ENCODE data around the gene ADRM1.
A peak's percentile ranks its signal among the peaks of the same experiment; 100 is the strongest.

ADRM1 gene

DNA sequence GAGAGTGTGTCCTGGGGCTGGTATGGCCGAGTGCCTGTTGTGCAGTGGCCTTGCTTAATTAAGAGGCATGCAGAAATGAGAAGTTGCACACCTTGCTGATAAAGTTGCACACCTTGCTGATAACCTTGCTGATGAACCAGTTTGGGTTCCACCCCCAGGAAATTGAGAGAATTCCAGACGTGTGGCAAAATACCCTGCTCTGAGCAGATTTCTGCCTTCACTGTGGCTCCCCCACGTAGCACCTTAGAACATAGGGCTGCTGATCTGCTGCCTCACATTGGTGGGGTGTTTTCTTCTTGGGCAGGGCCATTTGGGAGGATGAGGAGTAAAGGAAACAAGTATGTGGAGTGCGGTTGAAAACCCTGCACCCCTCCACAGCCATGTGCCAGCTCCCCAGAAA is 22.5 kb upstream of the ADRM1 start:
- DNase-seq: peak in 1 of 56 donors; percentile 6

GRCh38 chr20:62281161-62281933 is 21.4 kb upstream of the ADRM1 start:
- no peak for DNase-seq

DNA sequence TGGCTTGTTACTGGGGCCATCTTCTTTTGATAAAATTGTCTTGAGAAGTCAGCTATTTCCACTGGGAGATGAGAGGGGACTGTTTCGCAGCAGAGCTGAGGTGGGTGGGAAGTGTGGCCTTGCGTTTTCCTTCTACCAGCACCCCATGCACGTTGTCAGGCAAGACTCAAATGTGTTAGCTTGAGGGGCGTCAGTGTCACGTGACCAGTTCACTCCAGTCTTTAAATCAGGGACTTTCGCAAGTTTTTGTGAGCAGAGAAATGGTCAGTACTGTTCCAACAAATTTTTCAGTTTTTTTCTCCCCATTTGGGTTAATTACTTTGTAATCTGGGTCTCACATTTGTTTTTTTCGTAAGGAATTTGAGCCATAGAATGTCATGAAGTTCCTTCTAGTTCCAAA is 20.7 kb upstream of the ADRM1 start:
- no peak for DNase-seq

DNA sequence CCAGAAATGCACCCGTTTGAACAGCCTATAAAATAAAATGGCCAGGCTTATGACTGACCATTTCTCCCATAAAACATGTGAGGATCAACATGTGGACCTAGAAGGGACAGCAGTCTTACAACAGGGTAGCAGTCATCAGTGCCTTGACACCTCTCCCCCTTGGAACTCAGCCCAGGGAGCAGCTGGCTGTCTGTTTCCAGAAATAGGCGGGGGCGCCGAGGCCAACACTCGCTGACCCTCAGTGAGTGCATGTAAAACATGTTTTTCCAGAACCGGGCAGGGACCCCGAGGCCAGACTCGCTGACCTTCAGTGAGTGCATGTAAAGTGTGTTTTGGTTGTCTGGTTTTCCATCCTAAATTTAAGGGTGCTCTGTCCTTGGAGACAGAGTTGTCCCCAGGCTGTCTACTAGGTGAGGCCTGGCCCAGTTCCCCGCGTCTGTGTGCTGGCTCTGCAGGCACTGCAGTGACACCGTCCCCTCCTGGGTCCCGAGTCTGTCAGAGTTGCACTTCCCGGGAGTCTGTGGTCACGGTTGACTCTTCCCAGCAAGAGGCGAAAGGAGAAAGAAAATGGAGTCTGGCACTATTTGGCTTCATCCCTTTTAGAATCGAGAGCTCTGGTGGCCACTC is 19.8 kb upstream of the ADRM1 start:
- DNase-seq: no peak

DNA sequence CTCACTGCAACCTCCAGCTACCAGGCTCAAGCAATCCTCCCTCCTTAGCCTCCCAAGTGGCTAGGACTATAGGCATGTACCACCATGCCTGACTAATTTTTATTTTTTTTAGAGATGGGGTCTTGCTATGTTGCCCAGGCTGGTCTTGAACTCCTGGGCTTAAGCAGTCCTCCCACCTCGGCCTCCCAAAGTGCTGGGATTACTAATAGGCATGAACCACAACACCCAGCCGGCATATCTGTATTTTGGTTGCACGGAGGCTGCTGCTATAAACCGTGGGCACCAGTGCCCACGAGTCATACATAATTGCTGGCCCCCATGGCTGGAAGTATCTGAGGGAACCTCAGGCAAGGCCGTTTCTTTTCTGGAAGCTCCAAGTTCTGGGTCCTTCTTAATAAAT is 18.3 kb upstream of the ADRM1 start:
- no peak for DNase-seq

DNA sequence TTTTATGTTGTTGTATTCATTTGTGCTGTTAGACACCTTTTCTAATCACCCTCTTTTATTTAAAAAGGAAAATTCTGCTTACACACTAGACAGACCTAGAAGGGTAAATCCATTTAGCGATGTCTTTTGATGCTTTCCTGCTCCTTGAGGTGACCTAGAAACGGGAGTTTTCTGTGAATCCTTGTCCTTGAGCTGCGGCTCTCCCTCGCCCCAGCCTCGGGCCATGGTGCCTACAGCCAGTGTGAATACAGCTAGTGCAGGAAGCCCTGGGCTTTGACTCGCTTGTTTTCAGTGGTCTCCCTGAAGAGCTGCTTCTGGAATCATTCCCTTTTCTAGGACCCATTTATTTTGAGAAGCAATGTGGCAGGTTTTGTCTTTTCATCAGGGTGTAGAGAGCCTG is 17.6 kb upstream of the ADRM1 start:
- no peak for DNase-seq

DNA sequence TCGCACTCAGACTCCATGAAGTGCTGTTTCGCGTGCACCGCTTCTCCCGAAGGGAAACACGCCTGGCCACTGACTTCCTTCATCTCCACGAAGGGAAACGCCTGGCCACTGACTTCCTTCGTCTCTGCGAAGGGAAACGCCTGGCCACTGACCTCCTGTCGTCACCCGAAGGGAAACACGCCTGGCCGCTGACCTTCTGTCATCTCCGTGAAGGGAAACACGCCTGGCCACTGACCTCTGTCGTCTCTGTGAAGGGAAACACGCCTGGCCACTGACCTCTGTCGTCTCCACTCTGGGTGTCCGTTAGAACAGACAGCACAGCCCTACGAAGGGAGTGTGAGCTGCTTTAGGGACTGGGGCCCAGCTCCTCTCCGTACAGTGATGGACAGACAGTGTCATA is 17.1 kb upstream of the ADRM1 start:
- DNase-seq: no peak

DNA sequence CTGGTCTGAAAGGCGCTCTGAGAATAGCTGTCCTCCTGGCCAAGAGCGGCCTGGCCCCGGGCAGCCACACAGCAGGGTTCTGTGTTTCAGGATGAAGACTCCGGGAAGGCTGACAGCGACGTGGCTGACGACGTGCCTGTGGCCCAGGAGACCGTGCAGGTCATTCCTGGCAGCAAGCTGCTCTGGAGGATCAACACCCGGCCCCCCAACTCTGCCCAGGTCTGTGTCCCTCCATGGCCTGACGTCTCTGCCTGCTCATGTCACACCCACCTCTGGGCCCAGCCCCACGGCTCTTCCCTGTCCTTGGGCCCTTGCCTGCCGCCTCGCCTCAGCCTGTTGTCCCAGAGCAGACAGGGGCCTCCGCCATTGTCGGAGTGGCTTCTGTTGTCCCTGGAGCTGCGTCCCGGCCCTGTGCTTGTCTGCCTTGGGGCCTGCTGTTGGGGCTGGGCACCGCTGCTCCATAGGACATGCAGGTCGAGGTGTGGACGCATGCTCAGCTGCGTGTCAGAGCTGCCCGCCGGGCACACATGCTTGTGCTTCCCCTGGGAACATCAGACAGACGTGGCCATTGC is 16.2 kb upstream of the ADRM1 start:
- DNase-seq: no peak

DNA sequence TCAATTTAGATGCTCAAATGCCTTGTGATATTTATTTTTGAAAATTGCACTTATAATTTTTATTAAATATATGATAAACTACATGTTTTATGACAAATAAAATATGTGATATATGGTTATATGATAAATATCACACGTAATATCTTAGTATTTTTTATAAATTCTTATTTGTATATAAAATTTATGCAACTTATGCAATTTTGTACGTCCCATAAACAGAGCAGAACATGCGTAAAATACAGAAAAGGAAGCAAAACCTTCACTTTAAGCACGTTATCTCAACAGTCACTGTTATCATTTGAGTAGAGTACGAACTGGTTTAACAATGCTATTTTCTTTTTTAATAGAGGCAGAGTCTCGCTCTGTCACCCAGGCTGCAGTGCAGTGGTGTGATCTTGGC is 15.7 kb upstream of the ADRM1 start:
- no peak for DNase-seq

DNA sequence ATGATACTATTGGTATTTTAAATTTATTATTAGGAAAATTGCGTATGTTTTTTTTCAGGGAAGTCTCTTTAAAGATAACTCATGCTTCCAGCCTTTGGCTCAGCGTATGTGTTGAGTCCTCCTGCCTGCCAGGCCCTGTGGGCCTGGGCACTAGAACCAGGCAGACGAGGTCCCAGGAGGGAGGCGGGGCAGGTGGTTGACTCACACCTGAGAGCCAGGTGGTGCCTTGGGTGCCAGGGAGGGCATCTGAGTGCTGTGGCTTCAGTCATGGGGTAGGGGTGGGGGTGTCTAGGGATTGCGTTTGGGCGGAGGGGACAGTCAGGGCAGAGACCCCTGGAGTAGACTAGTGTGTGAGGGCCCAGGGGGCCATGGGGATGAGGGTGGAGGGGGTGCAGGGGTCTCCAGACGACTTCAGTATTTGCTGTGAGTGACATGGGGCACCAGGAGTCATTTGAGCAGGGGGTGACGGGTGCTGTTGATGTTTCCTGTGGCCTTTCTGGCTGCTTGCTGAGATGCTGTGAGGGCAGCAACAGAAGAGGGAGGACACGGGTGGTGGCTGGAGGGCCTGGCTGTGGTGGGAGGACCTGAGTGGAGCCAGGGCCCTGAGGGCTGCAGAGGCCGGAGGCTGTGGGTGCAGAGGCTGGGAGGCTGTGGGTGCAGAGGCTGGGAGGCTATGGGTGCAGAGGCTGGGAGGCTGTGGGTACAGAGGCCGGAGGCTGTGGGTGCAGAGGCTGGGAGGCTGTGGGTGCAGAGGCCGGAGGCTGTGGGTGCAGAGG is 14.8 kb upstream of the ADRM1 start:
- DNase-seq: no peak

- no peak for DNase-seq
Observed at GRCh38 chr20:62288535-62289105, 14.2 kb upstream of the ADRM1 start.

- no peak for DNase-seq
Observed at GRCh38 chr20:62289131-62289530, 13.7 kb upstream of the ADRM1 start.

GRCh38 chr20:62289898-62290297 is 12.9 kb upstream of the ADRM1 start:
- DNase-seq: no peak

DNA sequence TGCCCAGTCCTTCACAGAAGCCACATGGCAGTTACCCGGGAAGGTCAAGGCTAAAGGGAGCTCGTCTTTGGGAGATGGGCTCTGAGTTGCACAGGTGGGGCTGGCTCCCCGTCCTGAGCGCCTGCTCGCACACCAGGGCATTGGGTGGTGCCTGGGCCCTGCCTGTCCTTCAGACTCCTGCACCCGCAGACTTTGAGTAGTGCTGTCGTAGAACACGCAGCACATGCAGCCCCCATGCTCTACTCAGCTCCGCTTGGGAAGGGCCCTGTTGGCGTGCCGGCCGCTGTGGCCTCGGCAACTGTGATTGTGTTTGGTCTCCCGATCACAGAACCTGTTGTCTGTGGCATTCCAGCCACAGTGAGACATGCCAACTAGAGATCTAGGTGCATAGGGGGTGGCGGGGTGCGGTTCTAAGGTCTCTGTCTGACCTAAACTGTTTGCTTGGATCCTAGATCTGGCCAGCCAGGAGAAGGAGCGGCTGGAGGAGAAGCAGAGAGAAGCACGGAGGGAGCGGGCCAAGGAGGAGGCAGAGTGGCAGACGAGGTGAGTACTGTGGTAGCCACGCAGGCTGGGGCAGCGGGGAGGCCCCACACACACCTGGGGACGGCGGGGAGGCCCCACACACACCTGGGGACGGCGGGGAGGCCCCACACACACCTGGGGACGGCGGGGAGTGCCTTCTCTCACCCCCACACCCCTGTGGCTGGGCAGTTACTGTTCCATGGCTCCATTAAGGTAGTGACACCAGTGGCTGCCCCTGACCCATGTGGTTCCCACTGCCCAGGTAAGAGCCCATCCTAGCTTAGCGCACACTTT is 11.3 kb upstream of the ADRM1 start:
- no peak for DNase-seq

GRCh38 chr20:62292108-62292507 is 10.7 kb upstream of the ADRM1 start:
- no peak for DNase-seq

DNA sequence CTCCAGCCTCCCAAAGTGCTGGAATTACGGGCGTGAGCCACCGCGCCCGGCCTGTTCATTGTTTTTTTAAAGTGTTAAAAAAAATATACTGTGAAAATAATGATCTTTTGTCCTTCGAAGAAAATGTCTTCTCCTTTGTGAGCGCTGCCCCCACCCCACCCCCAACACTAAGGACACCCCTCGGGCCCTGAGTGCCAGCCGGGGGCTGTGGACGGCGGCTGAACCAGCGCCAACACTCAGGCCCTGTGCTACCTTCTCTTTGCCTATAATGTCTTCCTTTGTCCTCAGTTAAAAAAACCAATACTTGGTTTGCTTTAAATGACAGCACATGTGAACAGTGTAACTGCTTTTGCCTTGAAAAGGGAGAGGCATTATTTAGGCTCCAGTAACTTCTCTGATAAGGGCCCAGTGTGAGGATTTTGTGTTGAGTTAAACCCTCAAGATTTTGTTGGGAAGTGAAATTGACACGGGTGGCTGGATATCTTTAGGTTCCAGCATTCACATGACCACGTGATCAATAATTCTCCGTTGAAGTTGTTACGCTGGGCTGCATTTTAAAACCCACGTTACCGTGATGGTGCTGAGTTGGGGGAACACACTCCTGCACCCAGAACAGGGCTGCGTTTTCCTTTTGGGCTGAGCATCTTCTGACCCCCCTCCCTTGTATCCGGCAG is 9.5 kb upstream of the ADRM1 start:
- DNase-seq: no peak

DNA sequence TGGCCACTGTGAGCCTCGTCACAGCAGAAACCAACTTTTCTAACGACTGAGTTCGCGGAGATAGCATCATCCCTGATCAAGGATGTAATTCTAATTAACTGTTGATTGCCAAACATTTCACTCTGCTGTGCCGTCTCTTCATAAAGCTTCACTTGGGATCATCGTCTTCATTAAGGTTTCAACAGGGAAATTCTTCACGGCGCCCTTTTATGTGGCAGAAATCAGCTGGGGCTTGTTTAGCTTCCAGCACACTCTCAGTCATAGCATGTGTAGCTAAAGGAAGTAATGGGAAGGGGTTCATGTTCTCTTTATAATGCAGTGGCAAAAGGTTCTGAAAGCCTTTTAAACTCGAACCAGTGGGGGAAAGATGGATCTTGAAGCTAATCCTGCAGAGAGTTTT is 8.9 kb upstream of the ADRM1 start:
- no peak for DNase-seq

GRCh38 chr20:62294516-62294915 is 8.3 kb upstream of the ADRM1 start:
- no peak for DNase-seq

- DNase-seq: no peak
Observed at GRCh38 chr20:62296724-62297448, 5.9 kb upstream of the ADRM1 start.

Measured in nucleus accumbens (tissue), 56 donors.